Measurements from ENCODE around the gene TECPR1. TPM values are rescaled to one million over a fixed set of nuclear protein-coding genes. Genes with fewer than 3 reads are reported as not detected.

Gene TECPR1, protein sequence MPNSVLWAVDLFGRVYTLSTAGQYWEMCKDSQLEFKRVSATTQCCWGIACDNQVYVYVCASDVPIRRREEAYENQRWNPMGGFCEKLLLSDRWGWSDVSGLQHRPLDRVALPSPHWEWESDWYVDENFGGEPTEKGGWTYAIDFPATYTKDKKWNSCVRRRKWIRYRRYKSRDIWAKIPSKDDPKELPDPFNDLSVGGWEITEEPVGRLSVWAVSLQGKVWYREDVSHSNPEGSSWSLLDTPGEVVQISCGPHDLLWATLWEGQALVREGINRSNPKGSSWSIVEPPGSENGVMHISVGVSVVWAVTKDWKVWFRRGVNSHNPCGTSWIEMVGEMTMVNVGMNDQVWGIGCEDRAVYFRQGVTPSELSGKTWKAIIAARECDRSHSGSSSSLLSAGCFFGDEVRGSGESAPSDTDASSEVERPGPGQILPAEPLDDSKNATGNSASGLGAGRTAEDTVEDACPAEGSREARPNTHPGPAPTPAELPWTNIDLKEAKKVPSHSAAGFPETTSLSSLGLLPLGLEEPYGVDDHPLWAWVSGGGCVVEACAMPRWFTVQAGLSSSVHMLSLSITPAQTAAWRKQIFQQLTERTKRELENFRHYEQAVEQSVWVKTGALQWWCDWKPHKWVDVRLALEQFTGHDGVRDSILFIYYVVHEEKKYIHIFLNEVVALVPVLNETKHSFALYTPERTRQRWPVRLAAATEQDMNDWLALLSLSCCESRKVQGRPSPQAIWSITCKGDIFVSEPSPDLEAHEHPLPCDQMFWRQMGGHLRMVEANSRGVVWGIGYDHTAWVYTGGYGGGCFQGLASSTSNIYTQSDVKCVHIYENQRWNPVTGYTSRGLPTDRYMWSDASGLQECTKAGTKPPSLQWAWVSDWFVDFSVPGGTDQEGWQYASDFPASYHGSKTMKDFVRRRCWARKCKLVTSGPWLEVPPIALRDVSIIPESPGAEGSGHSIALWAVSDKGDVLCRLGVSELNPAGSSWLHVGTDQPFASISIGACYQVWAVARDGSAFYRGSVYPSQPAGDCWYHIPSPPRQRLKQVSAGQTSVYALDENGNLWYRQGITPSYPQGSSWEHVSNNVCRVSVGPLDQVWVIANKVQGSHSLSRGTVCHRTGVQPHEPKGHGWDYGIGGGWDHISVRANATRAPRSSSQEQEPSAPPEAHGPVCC
- 14.0 and 18.3 TPM in 2 replicates for total RNA-seq (2014; rRNA removed; shearing (Covaris generic))

DNA sequence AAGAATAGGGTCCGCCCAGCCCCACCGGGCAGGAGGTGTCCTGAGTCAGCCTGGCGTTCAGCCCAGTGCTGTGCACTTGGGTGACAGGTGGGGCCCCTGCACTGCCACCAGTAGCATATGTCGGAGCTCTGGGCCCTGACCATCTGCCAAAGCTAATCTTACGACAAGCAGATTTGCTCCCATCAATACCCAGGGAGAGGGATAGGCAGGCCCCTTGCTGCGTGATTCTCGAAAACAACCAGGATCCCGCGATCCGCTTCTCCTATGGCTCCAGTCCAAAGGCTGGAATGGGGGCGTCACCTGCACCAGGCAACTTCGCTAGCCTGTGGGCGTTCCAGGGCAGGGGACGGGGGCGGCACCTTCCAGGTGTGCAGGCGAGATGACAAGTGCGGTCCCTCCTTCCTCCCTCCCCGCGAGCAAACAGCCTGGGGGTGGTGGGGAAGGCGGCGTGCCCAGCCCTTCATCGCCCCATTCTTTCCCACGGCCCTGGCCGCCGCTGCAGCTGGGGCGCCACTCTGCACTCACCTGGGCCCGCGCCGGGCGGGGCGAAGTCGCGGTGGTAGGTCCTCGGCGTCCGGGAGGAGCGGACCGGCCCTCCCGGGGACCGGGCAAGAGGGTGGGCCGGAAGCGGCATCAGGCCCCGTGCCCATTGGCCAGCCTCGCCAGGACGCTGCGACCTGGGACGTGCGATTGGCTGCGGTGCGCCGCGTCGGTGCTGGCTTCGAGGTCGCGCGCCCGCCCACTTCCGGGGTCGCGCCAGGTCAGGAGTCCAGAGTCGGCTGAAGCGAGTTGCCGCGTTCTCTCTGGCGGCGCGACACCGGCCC lies at the start of gene TECPR1:
TSS of gene TECPR1 (minus strand) at position 632 of the 824 bp plus-strand sequence. CDS start 6,086 bp downstream, outside the sequence.

DNA sequence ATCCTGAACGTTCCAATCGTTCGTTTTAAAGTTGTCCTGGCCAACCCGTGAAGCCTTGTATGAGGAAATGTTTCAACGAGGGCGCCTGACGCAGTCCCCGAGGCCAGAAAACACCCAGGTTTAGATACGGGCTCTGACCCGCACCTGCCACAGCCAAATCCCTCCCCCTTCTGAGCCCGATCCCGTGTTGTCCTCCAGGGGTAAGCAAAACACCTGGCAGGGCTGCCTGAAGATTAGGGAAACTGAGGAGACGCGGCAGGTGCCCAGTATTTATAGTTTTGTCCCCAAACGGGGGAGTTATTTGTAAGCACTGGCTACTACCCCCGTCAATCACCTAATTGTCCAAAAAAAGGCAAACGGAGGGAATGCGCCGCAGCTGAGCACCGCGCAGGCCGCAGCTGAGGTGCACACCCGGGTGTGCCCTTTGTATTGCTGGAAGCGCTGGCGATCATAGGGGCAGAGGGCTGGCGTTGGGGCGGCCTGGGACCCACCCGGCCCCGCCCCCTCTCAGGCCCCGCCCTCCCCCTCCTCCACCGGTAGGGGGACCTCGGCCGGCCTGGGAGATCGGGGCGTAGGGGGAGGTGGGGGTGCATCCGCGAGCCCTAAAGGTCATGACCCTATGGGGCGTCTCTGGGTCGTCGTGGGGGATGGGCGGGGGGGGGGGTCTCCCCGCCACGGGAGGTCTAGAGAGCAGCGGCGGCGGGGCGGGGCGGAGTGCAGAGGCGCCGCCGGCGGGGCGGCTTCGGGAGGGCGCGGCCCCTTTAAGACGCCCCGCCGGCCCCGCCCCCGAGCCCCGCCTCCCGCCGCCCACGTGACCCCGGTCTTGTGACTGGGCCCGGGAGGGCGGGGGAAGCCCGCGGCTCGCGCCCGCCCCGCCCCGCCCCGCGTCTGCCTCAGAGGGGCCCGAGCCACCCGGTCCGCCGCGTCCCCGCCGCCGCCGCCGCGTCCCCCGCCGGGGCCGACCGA lies 29.0 kb upstream of the TECPR1 start, which contains the start of gene BRI3:
TSS of gene BRI3 (plus strand) at position 896 of the 966 bp plus-strand sequence. CDS start 110 bp downstream, outside the sequence.

DNA sequence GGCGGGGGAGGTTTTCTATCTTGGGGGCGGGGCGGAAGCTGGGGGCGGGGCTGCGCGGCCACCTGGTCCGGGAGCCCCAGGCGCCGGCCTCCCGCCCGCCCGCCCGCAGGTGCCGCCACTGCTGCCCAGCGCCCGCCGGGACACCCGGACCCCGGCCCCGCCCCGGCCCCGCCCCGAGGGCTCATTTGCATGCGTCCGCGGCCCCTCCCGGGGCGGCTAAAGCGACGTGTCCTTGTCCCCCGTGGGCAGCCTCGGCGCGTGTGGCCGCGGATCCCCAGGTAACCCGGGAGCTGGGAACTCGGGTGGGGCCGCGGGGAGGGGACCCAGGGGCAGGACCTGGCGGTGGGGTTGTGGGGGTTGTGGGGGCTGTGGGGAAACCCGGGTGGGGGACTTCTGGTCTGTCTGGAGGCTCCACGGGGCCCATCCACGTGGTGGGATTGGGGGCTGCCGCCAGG lies 40.8 kb downstream of the TECPR1 start, which contains the start of gene BHLHA15:
TSS of gene BHLHA15 (plus strand) at position 219 of the 455 bp plus-strand sequence. CDS start 871 bp downstream, outside the sequence.

Other genes starting within 250 kb of the TECPR1 start
- 9.1 and 9.9 TPM in 2 replicates for gene LMTK2, start 145.4 kb downstream of the TECPR1 start, total RNA-seq (2014; rRNA removed; shearing (Covaris generic))
- gene BHLHA15, start 40.8 kb downstream of the TECPR1 start, total RNA-seq (2014; rRNA removed; shearing (Covaris generic)) = 0.61 and 0.64 TPM in 2 replicates
- 36.4 and 39.0 TPM in 2 replicates for gene BRI3, start 29.5 kb upstream of the TECPR1 start, total RNA-seq (2014; rRNA removed; shearing (Covaris generic))
- gene BAIAP2L1, start 148.9 kb upstream of the TECPR1 start, total RNA-seq (2014; rRNA removed; shearing (Covaris generic)) = 14.6 and 16.3 TPM in 2 replicates